HG03039 (cell line): ENCODE data around the gene GATAD2A.

Experiments
- ATAC-seq: cut with Tn5 transposase; IDR thresholded peaks from one replicate; pipeline ENCODE4 v1.9.1; 2021; ENCODE audit warnings: mild to moderate bottlenecking, moderate library complexity; ENCODE audit not compliant: unreplicated experiment

The GATAD2A gene

DNA sequence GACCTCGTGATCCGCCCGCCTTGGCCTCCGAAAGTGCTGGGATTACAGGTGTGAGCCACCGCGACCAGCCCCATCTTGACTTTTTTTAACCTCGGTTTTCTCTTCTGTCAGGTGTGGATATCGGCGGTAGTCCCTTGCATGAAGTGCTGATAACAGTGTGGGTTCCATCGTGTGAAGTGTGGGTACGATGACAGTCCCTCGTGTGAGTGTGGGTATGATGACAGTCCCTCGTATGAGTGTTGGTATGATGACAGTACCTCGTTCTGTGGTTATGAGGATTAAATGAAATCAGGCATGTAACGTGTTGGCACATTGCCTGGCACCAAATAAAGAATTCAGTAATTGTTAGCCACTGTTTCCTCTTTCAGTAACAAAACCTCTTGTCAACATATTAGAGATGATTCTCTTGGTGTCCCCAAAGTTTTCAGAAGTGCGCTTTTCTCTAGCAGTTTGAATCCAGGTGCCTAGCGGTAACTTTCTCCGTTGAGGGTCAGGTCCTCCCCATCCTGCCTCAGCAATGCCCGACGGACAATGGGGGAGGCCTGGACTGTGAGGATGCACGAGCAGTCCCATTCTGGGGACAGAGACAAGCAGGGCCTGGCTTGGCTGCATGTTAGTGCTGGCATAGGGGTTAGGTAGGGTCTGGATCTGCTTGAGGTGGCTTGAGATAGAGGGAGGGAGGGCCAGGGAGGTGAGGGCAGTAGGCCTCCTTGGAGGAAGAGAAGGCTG is 15.3 kb downstream of the GATAD2A start:
- ATAC-seq = no peak

DNA sequence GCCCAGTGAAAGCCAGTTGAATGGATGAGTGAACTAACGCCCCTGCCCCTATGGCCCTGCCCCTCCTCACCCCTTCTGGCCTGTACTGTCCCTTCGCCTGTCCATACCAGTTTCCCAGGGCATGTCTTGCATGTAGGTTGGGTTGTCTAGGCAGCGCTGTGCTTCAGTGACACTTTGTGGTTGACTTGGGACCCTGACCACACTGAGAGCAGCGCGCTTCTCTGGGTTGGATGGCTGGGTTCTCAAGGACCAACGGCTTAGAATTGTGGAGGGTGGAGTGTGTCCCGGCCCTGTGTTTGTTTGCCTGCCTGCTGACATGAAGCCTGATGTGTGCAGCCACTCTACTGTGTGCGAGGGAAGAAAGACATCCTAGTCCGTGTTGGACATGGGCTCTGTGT is 15.8 kb downstream of the GATAD2A start:
- no peak for ATAC-seq

DNA sequence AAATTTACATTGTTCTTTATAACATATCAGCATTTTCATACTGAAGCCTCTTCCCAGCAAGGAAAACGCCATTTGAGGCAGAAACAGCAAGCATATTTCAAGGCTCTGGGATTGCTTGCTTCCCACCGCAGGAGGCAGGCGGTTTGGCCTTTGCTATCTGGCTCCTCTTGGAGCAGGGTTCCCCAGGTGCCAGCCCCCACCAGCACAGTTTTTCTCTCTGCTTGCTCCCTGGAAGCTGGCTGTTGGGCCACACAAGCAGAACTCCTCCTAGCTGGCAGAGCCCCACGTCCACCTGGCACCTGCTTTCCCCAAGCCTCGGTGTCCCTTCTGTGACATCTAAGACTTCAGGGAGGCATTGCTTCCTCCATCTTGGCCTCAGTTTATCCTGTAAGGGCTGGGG is 16.7 kb downstream of the GATAD2A start:
- no peak for ATAC-seq

DNA sequence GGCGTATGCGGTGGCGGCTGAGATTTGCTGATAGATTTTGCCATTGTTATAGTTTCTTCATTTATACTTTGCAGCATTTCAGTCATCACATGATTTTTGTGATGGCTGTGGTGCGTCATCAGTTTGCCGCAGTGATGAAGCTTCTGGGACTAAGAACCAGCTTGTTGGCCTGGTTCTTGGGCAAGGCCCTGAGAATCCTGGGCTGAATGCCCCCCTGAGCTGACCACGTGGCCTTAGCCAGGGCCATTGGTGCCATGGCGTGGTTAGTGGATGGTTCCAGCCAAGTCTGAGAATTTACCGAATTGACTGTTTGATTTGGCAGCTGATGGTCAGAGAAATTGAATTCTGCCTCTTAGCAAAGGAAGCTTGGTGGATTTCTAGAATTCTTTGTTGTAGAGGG is 17.8 kb downstream of the GATAD2A start:
- no peak for ATAC-seq

DNA sequence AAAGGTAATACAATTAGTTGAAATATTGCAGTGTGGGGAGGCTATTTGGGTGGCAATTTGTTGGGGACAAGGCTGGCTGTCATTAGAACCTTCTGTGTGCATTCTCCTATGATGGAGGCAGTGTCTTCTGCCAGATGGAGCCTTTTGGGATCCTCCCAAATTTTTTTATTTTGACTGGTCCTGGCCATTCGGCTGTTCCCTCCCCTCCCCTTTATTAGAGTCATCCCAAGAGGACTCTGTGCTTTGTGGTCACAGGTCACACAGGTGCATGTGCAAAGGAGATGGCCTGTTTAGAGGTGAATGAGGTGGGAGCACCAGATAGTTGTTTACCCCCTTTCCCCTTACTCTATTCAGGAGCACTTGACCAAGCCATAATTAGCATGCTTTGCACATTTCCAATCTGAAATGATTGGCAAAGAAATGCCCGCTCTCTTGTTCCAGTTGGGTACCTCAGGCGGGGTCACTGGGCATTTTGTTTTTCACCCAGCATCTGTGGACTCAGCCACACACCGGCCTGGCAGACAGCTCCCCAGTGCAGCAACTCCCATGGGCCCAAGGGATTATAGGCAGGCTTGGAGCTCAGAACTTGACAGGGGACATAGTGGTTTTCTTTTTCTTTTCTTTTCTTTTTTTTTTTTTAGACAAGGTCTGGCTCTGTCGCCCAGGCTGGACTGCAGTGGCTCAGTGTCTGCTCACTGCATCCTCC is 19.8 kb downstream of the GATAD2A start:
- ATAC-seq = no peak

DNA sequence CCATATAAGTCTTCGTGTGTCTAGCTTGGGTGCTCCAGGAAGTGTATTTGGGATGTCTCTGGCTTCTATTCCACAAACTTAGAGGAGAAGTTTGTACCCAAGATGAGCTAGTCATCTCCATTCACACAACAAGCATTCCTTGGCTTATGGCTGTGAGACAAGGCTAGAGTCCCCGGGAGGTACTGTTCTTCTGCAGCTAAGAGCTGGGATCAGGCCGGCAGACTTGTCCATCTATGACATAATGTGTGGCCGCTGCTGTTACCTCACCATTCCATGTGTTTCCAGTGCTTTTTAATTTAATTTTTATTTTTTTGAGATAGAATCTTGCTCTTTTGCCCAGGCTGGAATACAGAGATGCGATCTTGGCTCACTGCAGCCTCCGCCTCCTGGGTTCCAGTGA is 20.7 kb downstream of the GATAD2A start:
- no peak for ATAC-seq

DNA sequence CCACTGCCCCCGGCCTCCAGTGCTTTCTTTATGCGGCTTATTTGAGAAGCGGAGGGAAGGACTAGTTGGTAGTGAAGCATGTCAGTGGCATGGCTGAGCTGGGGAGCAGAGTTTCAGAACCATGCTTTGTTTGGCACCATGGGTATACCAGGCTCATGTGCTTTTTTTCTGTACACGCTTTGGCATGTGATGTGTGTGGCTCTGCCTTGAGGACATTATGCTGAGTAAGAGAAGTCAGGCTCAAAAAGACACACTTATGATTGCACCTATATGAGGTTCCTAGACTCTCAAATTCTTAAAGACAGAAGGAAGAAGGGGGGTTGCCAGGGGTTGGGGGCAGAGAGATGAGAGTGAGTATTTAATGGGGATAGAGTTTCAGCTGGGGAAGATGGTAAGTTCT is 21.3 kb downstream of the GATAD2A start:
- ATAC-seq = no peak

DNA sequence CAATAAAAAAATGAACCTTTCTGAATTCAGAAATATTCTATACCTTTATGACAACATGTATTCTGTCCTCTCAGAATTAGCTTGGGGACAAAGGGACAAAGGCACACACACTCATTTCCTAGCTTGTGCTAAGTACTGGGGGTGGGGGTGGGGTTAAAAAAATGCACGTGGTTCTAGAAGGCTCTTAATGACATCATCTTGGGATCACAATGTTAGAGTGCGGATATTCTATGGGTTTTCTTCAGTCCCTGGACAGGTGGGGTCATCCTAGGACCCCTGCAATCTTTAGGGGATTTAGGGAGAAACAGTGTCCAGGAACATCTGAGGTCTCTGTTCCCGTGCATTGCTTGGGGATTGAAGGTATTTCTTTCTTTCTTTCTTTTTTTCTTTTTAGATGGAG is 21.8 kb downstream of the GATAD2A start:
- no peak for ATAC-seq

DNA sequence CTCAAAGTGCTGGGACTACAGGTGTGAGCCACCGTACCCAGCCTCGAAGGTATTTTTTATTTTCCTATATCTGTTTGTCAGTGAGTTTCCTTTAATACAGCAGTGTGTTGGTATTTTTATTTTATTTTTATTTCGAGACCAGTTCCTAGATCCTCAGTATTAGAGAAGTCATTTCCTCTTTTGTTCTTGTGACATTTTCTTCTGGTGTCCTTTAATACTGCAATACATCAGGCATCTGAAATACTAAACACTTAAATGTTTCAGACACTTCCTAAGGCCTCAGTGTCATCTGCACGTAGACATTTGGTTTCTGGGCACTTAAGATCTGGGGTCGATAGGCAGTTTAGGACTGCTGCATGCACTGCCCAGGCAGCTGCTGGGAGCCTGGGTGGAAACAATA is 22.5 kb downstream of the GATAD2A start:
- no peak for ATAC-seq

DNA sequence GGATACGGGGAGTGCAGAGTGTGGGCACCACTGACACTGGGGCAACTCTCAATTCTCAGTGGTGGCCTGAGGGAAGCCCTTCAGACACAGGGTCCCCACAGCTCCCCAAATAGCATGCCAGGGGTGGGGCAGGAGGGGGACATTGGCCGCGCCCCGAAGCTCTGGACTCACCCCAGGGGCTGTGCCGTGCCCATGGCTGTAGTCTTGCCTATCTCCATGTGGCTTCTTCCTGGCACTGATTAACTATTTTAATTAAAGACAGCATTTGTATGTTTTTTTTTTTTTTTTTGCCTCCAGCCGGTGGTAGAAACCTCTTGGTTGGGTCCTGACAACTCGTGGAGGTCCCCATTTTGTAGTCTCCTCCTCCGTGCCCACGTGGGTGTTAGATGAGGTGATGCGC is 23.3 kb downstream of the GATAD2A start:
- ATAC-seq = no peak

DNA sequence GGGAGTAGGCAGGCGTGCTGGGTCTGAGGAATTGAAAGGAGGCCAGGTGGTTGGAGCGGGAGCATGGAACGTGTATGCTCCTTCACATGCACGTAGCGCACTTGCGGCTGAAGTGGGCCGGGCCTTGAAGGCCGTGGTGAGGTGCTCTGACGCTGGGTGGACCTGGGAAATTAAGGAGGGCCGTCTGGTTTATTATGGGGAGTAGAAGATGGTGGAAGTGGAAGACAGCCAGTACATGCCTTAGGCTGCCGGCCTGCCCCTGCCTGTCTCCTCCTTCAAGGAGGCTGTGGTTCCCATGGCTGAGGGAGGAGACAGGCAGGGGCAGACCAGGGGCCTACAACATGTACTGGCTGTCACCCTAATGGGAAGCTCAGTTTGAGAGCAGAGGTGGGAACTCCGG is 23.9 kb downstream of the GATAD2A start:
- no peak for ATAC-seq

DNA sequence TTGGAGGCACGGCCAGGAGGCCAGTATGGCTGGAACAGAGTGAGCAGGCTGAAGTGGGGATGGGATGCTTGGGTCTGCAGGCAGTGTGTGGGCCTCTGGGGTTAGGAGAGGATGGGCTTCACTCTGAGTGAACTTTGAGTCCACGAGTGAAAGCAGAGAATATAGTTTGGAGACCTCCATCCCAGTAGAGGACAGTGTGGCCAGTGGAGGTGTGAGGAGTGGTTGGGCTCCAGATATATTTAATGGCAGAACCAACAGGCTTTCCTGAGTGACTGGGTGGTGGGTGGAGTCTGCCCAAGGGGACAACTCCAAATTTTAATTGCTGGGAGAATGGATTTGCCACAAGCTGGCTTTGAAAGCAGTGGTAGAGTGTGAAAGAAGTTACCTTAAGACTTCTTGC is 27.3 kb downstream of the GATAD2A start:
- no peak for ATAC-seq

DNA sequence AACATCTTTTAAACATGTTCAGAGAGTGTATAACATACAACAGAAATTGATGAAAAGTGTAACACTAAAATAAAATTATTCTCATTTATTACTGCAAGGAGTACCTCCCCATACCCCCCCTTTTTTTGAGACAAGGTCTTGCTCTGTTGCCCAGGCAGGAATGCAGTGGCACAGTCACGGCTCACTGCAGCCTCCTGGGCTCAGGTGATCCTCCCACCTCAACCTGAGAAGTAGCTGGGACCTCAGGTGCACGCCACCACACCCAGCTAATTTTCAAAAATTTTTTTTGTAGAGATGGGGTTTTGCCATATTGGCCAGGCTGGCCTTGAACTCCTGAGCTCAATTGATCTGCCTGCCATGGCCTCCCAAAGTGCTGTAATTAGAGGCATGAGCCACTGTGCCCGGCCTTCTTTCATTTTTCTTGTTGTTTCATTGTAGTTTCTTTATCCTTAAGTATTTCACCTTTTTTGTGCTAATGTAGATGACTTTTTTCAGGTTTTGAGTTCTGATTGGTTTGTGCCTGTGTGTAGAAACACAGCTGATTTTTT is 28.3 kb downstream of the GATAD2A start:
- no peak for ATAC-seq

DNA sequence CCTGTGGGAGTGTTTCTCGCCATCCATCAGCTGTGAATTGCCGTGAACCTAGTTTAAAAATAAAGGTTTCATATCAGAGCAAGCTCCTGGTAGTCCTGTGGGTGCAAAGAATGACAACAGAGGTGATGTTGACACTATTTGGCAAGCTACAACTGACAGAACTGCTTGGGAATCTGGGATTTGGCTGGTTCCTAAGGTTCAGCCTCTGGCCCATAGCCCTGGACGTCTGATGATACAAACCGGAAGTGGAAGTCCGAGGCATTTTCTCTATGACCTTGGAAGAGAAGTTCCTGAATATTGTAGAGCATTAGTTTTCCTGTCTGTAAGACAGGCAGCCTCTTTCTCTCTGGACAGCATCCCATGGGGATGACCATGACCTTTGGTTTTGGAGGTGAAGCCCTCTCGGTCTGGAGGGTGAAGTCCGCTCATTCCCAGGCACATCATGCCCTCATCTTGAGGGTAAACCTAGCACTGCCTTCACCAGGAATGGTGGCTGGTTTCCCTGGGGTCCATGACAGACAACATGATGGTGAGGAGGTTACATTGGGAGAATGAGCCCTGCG is 29.1 kb downstream of the GATAD2A start:
- ATAC-seq = no peak

DNA sequence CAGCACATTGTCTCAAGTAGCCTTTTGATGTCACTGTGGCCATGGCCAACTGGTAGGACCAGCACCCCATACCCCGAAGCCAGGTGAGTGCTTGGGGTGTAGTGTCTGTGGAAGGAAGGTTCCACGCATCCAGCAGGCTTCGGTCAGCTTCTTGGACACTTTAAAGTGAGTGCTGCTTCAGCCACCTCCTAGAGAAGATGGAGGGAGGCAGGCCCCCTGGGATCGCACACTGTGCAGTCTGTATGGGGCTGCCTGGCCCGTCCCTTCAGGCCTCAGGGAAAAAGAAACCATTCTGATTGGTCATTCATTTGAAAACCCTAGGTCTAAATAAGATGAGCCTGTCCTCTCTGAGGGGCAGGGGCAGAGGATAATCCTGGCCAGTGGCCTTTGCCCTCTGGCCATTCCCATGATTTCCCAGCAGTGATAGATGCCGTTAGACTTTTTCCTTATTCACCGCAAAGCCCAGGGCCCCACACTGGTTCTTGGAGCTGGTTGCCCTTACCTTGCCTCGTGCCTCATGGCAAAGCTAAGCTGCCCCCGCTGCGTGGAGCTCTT is 30.7 kb downstream of the GATAD2A start:
- ATAC-seq = no peak

DNA sequence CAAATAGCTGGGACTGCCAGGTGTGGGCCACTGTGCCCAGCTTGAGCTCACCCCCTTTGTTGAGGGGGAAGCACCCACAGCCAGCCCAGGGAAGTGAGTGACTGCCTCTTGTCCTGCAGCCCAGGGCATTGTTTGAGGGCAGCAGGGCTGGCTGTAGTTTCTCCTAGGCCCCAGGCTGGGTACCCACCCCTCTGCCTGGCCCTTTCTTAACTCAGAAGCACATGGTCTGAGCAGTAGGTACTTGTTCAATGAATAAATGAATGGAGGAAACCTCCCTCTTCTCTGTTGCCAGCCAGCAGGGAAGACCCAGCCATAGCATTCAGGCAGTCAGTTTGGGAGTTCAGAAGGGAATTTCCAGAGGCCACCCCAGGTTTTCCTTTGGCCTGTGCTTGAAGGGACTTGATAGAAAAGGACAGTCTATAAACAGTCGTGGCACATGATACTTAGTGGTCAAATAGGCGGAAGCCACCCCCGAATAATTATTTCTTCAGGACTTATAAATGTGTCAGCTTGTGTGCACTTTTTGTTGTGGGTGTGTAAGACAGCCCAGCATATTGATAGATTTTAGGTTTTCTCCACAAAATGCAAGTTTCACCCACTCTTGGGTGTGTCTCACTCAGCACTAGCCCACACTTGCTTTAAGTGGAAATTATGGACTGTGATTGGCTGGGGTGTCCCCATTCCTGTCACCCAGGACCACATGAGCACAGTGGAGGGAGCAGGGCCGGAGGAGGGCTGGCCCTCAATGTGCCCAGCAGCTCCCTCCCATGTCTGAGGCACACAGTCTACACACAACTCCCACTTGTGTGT is 33.1 kb downstream of the GATAD2A start:
- no peak for ATAC-seq

DNA sequence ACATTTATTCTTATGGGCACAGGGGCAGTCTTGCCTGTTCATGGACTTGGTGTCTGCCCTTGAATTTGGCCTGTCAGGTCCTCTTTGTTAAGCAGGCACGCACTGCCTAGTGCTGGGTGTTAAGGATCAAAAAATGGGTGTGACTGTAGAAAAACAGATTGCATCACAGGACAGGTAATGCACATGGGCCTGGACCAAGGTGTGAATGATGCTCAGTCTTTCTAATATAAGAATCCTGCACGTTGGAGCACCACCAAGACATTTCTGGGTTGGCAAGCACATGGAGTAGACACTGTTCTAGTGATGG is 33.7 kb downstream of the GATAD2A start:
- ATAC-seq = no peak

DNA sequence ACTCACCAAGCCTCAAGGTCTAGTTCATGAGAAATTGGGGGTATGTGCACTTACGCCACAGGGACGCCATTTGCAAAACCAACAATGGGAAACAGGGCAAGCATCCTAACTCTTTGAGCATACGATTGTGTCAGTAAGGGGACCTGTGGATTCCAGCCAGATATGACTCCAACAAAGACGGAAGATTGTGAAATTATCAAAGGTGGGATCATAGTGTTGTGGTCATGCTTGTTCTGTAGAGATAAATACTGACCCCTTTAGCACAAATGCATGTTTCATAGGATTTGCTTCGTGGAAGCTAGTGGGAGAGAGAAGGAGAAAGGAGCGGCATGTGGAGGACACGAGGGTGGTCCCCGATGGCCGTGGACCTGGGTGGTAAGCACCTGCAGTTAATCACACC is 37.8 kb downstream of the GATAD2A start:
- ATAC-seq = no peak

DNA sequence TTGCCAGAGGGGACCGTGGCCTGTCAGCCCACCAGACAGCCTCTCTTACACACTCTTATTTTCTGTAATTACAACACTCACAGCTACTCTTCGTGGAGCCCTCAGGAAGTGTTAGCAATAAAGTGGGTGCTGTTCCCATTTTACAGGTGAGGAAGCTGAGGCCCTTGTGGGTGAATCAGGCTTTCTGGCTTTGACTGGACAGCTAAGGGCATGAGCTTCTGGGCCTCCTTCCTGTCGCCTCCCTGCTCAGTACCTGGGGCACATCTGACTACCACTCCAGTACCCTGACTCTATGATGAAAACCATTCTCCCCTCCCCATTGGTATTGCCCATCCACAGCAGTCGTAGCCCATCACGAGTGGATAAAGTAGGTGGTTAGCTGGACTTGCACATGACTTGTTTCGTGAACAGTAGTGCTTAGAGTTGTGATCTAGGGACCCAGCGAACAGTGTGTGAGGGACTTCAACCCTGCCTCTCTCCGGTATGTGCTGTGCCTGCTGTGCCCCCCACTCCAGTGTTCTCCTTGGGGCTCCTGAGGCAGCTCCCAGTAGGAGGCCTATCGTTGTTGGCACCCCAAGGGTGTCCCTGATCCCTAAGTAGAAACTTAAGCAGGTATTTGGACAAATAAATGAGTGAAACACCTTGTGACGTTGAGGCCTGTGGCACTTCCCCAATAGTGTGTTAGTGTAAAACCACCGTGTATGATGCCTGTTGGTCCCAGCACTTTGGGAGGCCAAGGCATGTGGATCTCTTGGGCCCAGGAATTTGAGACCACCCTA is 38.6 kb downstream of the GATAD2A start:
- no peak for ATAC-seq

DNA sequence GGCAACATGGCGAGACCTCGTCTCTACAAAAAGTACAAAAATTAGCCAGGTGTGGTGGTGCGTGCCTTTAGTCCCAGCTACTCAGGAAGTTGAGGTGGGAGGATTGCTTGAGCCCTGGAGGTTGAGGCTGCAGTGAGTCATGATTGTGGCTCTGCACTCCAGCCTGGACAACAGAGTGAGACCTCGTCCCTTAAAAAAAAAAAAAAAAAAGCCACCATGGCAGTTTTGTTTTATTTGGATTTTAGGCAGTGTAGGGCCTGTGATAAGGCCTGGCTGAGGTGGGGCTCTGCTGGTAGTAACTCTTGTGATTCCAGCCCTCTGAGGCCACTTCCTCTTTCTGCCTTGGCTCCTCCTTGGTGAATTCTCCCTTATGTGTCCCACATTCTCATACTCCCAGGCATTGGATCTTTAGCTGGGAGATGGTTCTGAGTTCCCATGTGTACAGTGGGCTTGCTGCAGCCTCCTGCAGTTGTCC is 39.2 kb downstream of the GATAD2A start:
- no peak for ATAC-seq
